ENCODE results near the gene ZNF880.
A peak's percentile ranks its signal among the peaks of the same experiment; 100 is the strongest.
"Not testable (repeated sequence)": the region's sequence is repeated elsewhere in the genome, so short reads cannot be mapped to it uniquely, and the experiment has no call there.

Gene ZNF880

GRCh38 chr19:52369559-52370340 is at the start of gene ZNF880:
TSS of gene ZNF880 (plus strand) at chr19:52369923. CDS start at chr19:52369966, 43 bp downstream.
- peak; percentile 86 to 87 for DNase-seq (ENCODE audit: low read depth in 2 of 2)

DNA sequence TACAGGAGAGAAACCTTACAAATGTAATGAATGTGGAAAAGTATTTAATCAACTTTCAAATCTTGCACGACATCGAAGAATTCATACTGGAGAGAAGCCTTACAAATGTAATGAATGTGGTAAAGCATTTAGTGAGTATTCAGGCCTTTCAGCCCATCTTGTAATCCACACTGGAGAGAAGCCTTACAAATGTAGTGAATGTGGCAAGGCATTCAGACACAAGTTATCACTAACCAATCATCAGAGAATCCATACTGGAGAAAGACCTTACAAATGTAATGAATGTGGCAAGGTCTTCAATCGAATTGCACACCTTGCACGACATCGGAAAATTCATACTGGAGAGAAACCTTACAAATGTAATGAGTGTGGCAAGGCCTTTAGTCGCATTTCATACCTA is 47.3 kb upstream of the ZNF880 start:
- no peak for DNase-seq (ENCODE audit: low read depth in 2 of 2)

GRCh38 chr19:52331757-52332156 is 38.0 kb upstream of the ZNF880 start:
- no peak for DNase-seq (ENCODE audit: low read depth in 2 of 2)

- no peak for DNase-seq (ENCODE audit: low read depth in 2 of 2)
Observed at GRCh38 chr19:52335768-52336116, 34.0 kb upstream of the ZNF880 start.

DNA sequence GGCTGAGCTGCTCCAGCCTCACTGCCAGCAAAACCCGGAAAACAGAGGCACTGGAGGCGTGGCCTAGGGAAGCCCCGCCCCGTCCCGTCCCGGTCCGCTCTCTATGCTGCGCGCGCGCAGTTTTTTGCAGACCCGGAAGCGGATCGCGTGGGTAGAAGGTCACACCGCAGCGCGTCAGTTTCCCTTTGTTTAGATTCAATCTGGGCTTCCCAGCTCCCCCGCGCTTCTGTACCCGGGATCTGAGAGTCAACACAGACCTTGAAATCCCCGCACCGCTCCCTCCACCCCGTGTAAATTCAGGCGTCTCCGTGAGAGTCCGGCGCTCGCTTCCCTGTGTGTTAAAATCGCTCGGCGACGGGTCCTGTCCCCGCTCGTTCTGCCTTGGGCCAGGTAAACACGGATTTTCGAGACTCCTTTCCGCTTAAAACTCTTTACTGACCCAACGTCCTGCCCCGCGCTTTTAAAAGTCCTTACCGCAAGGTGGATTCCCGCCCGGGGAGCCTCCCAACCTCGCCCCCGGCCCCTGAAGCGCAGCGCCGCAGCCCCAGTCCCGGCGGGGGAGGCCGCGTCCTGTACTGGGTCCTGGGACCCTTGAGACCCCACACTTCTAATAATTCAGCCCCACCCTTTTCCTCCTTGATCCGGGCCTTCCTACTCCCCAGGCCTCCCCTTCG is 33.5 kb upstream of the ZNF880 start, which contains the start of gene ZNF610:
ZNF610 (plus strand) TSS at position 127 of the 674 bp plus-strand sequence. CDS start 12,930 bp downstream, outside the sequence.
- peak; percentile 72 to 82 for DNase-seq (ENCODE audit: low read depth in 2 of 2)

DNA sequence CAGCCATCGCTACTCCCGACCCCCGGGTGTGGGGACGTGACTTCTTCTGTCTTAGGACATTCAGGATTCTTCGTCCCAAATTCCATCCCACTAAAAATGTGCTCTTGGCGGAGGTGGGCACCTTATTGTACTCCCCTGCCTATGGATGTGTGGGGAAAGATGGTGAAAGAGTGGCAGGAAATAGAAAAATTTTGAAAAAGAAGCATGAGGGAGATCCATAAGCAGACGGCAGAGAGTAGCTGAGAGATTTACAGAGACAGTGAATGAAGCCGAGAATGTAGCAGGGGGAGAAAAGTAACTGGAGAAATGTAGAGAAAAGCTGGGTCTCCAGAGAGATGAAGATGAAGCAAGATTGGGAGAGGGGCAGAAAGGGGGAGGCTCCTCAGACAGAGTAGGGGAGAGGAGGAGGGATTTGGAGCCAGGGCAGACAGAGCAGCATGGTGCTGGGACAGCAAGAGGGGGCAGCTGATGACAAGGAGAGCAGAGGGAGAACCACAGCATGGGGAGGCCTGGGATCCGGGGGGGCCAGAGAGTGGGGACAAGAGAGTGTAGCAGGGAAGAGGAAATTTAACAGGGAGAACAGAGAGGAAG is 32.8 kb upstream of the ZNF880 start:
- no peak for DNase-seq (ENCODE audit: low read depth in 2 of 2)

- not testable (repeated sequence) for DNase-seq (ENCODE audit: low read depth in 2 of 2)
Observed at GRCh38 chr19:52339022-52339421, 30.7 kb upstream of the ZNF880 start.

- peak in 1 of 2 donors; percentile 26 for DNase-seq (ENCODE audit: low read depth in 2 of 2)
Observed at GRCh38 chr19:52343548-52343947, 26.2 kb upstream of the ZNF880 start.

DNA sequence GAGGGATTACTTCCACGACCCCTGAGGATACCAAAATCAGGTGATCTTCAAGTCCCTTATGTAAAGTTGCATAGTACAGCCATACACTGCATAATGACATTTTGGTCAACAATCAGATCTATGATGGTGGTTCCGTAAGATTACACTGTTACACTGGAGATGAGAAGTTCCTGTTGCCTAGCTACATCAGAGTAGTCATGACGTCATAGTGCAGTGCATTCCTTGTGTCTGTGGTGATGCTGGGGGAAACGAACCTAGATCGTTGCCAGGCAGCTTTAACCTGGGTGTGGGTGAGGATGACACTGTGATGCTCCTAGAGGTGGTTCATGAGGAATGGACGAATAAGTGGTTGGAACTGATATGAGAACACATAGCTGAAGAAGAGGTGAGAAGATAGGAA is 24.6 kb upstream of the ZNF880 start:
- DNase-seq (ENCODE audit: low read depth in 2 of 2): no peak

- no peak for DNase-seq (ENCODE audit: low read depth in 2 of 2)
Observed at GRCh38 chr19:52351512-52351911, 18.2 kb upstream of the ZNF880 start.

DNA sequence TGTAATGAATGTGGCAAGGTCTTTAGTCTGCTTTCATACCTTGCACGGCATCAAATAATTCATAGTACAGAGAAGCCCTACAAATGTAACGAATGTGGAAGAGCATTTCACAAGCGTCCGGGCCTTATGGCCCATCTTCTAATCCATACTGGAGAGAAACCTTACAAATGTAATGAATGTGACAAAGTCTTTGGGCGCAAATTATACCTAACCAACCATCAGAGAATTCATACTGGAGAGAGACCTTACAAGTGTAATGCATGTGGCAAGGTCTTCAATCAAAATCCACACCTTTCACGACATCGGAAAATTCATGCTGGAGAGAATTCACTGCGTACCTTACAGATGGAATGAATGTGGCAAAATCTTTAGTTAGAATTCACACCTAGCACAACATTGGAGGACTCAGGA is 3.3 kb upstream of the ZNF880 start:
- no peak for DNase-seq (ENCODE audit: low read depth in 2 of 2)

- DNase-seq (ENCODE audit: low read depth in 2 of 2): no peak
Observed at GRCh38 chr19:52370341-52370710, 603 bp downstream of the ZNF880 start.

GRCh38 chr19:52391135-52391534 is 21.4 kb downstream of the ZNF880 start:
- DNase-seq (ENCODE audit: low read depth in 2 of 2): no peak

GRCh38 chr19:52397310-52398080 is 27.8 kb downstream of the ZNF880 start, which contains the start of gene ZNF528:
TSS of gene ZNF528 (plus strand) at chr19:52397849. CDS start at chr19:52402014, 4,165 bp downstream.
- peak; percentile 92 to 93 for DNase-seq (ENCODE audit: low read depth in 2 of 2)

GRCh38 chr19:52398081-52398441 is 28.3 kb downstream of the ZNF880 start:
- DNase-seq (ENCODE audit: low read depth in 2 of 2): no peak

DNA sequence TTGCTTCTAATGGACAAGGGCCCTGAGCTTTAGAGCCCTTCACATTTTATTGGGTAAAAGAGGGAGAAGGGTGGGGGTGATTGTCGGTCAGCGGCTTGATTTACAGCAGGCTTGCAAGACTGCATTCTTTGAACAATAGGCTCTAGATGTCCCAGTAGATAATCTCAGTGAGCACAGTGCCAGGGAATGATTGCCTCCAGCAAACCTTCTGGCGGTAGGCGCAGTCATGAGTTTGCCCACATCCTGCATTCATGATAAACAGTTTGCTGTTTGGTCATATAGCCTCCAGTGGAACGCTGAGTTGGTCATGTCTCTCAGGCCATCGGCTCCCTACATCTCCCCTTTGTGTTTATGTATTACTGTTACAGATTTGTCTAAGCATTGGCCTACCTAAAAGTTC is 40.6 kb downstream of the ZNF880 start:
- DNase-seq (ENCODE audit: low read depth in 2 of 2): no peak

DNA sequence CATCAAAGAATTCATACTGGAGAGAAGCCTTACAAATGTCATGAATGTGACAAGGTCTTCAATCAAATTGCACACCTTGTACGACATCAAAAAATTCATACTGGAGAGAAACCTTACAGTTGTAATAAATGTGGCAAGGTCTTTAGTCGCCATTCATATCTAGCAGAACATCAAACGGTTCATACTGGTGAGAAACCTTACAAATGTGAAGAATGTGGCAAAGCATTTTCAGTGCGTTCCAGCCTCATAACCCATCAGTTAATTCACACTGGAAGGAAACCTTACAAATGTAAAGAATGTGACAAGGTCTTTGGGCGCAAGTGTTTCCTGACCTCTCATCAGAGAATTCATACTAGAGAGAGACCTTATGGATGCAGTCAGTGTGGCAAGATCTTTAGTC is 46.0 kb downstream of the ZNF880 start:
- DNase-seq (ENCODE audit: low read depth in 2 of 2): no peak

- no peak for DNase-seq (ENCODE audit: low read depth in 2 of 2)
Observed at GRCh38 chr19:52428937-52429336, 59.2 kb downstream of the ZNF880 start, which contains the start of gene ZNF534. TSS of gene ZNF534 (plus strand) at chr19:52429148. CDS start at chr19:52431475, 2,327 bp downstream.
